Measurements from ENCODE around the gene UCK2. TPM values are rescaled to one million over a fixed set of nuclear protein-coding genes. Genes with fewer than 3 reads are reported as not detected.

The UCK2 gene
- total RNA-seq, 1 experiment from 2014 or later, result 88.4 TPM

DNA sequence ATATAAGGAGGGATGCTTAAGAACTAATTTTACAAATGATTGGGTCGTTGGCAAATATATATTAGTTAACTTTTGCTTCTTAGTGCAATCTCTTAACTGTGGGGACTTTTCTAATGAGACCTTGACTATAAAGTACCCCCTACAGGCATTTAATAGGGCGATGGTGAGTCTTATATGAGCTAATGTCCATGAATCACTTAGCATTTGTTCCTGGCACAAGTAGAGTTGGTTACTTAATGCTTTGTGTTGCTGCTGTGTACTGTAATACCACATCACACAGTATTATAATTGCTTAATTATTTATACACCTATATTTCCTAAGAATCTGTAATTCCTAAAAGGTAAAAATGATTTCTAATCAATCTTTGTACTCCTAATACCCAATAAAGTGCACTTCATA is 33.5 kb upstream of the UCK2 start (continued):
- TF ChIP-seq EGR1 (IDR thresholded peaks at IDR 0.05; ENCODE audit: low read depth) (no peak), SP1 (IDR thresholded peaks at IDR 0.05; ENCODE audit: low read depth) (no peak), CBX3 (IDR thresholded peaks at IDR 0.05; ENCODE audit: low read depth) (no peak)
- TF ChIP-seq, protein P1, sequence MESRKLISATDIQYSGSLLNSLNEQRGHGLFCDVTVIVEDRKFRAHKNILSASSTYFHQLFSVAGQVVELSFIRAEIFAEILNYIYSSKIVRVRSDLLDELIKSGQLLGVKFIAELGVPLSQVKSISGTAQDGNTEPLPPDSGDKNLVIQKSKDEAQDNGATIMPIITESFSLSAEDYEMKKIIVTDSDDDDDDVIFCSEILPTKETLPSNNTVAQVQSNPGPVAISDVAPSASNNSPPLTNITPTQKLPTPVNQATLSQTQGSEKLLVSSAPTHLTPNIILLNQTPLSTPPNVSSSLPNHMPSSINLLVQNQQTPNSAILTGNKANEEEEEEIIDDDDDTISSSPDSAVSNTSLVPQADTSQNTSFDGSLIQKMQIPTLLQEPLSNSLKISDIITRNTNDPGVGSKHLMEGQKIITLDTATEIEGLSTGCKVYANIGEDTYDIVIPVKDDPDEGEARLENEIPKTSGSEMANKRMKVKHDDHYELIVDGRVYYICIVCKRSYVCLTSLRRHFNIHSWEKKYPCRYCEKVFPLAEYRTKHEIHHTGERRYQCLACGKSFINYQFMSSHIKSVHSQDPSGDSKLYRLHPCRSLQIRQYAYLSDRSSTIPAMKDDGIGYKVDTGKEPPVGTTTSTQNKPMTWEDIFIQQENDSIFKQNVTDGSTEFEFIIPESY (IDR thresholded peaks at IDR 0.05; ENCODE audit: extremely low read depth, insufficient replicate concordance, low read length), result no peak

DNA sequence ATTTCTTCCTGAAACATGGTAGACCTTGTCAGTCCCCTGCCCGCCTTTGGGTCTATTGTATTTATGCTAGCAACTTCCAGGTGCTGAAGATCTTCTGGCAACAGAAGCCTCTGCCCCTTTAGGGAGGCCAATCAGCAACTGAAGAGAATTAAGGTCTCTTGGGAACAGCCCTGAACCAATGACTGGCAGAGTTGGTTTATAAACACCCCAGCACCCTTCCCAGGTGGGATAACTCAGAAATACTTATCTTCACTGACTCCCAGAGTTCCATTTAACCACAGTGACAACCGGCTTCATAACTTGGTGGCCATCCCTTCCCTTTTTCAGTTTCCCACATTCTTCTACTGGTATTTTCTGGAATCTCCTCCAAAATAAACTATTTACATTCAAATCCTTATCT is 31.5 kb upstream of the UCK2 start:
- ChIA-PET CTCF (no interaction called here), RAD21 (ENCODE audit: low non-redundant PET in 1 of 2, low total read pairs in 2 of 2, uncharacterized antibody in 2 of 2, unreplicated experiment in 2 of 2) (no interaction called here), POLR2A (no interaction called here)
- Histone ChIP-seq H3K9me3 (ENCODE audit: control insufficient read depth in 1 of 2, insufficient read depth in 1 of 2, low read depth in 1 of 2, low read length in 2 of 2) (peaks cover 0 to 4% of the 10 kb centered on the region in 2 experiments; a peak in 1 of 4 replicates), H3K4me3 (replicated peaks in 1 of 2; ENCODE audit: low read depth in 1 of 2, low read length in 2 of 2) (no peak overlapping the region), H3K27ac (ENCODE audit: low read depth, low read length) (no peak overlapping the region), H3K9me2 (ENCODE audit: insufficient read depth) (no peaks in the 10 kb centered on the region), H3K4me1 (ENCODE audit: control insufficient read depth in 1 of 2, insufficient read depth in 2 of 2, low read length in 2 of 2) (no peaks in the 10 kb centered on the region), H3K79me2 (ENCODE audit: insufficient read depth, low read length) (no peaks in the 10 kb centered on the region), H3K4me2 (ENCODE audit: low read length) (no peak overlapping the region), H3K9ac (ENCODE audit: low read length) (no peak overlapping the region), H3K27me3 (ENCODE audit: insufficient read depth, low read length) (no peaks in the 10 kb centered on the region), H2AFZ (ENCODE audit: low read depth, low read length, poor library complexity, severe bottlenecking) (no peak overlapping the region), H4K20me1 (ENCODE audit: insufficient read depth) (no peaks in the 10 kb centered on the region), H3K36me3 (ENCODE audit: control insufficient read depth in 1 of 2, insufficient read depth in 2 of 2, low read length in 2 of 2) (no peaks in the 10 kb centered on the region)
- no peak for ATAC-seq
- intact Hi-C loops (cut with micrococcal nuclease), result no loop called here
- DNase-seq (ENCODE audit: low read depth, low spot score), result no peak
- BruUV-seq (replicated peaks), result no TSS peak
- TF ChIP-seq CEBPB (IDR thresholded peaks at IDR 0.05; ENCODE audit: low read depth), result no peak
- TF ChIP-seq SP1 (IDR thresholded peaks at IDR 0.05; ENCODE audit: low read depth), result no peak
- TF ChIP-seq RAD21 (IDR thresholded peaks at IDR 0.05; ENCODE audit: low read depth), result no peak
- TF ChIP-seq EGR1 (IDR thresholded peaks at IDR 0.05; ENCODE audit: low read depth), result no peak
- TF ChIP-seq, protein P1 (IDR thresholded peaks at IDR 0.05; ENCODE audit: extremely low read depth, insufficient replicate concordance, low read length), result no peak
- no peak for TF ChIP-seq ZNF274 (IDR thresholded peaks at IDR 0.05; ENCODE audit: low read depth, low read length)
- TF ChIP-seq EZH2phosphoT487 (IDR thresholded peaks at IDR 0.05; ENCODE audit: borderline replicate concordance), result no peak
- no peak for TF ChIP-seq POLR2AphosphoS5 (IDR thresholded peaks at IDR 0.05; ENCODE audit: low read depth, low read length)
- no peak for TF ChIP-seq EZH2 (IDR thresholded peaks at IDR 0.05)
- TF ChIP-seq POLR2A (IDR thresholded peaks at IDR 0.05; ENCODE audit: borderline replicate concordance, extremely low read depth, insufficient read depth, insufficient read length), result no peak
- no peak for TF ChIP-seq ZFX (IDR thresholded peaks at IDR 0.05)
- TF ChIP-seq SRF (IDR thresholded peaks at IDR 0.05; ENCODE audit: low read depth), result no peak
- TF ChIP-seq JUND (IDR thresholded peaks at IDR 0.05), result no peak
- TF ChIP-seq CBX3 (IDR thresholded peaks at IDR 0.05; ENCODE audit: low read depth), result no peak
- no peak for TF ChIP-seq YY1 (IDR thresholded peaks at IDR 0.05; ENCODE audit: extremely low read depth, insufficient replicate concordance, low read depth, low read length)
- TF ChIP-seq, protein P2, sequence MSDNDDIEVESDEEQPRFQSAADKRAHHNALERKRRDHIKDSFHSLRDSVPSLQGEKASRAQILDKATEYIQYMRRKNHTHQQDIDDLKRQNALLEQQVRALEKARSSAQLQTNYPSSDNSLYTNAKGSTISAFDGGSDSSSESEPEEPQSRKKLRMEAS (IDR thresholded peaks at IDR 0.05), result no peak
- TF ChIP-seq FOSL1 (IDR thresholded peaks at IDR 0.05; ENCODE audit: low read depth), result no peak
- no peak for TF ChIP-seq TCF7L2 (IDR thresholded peaks at IDR 0.05; ENCODE audit: borderline replicate concordance, extremely low read depth, insufficient read depth, insufficient read length)
- no peak for TF ChIP-seq ELF1 (IDR thresholded peaks at IDR 0.05; ENCODE audit: borderline replicate concordance, low read depth)
- TF ChIP-seq, protein P3, sequence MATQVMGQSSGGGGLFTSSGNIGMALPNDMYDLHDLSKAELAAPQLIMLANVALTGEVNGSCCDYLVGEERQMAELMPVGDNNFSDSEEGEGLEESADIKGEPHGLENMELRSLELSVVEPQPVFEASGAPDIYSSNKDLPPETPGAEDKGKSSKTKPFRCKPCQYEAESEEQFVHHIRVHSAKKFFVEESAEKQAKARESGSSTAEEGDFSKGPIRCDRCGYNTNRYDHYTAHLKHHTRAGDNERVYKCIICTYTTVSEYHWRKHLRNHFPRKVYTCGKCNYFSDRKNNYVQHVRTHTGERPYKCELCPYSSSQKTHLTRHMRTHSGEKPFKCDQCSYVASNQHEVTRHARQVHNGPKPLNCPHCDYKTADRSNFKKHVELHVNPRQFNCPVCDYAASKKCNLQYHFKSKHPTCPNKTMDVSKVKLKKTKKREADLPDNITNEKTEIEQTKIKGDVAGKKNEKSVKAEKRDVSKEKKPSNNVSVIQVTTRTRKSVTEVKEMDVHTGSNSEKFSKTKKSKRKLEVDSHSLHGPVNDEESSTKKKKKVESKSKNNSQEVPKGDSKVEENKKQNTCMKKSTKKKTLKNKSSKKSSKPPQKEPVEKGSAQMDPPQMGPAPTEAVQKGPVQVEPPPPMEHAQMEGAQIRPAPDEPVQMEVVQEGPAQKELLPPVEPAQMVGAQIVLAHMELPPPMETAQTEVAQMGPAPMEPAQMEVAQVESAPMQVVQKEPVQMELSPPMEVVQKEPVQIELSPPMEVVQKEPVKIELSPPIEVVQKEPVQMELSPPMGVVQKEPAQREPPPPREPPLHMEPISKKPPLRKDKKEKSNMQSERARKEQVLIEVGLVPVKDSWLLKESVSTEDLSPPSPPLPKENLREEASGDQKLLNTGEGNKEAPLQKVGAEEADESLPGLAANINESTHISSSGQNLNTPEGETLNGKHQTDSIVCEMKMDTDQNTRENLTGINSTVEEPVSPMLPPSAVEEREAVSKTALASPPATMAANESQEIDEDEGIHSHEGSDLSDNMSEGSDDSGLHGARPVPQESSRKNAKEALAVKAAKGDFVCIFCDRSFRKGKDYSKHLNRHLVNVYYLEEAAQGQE (IDR thresholded peaks at IDR 0.05; ENCODE audit: low read depth), result no peak

Data from HCT116 (cell line).